CD4-positive, alpha-beta T cell treated with Interleukin-4 for 1 hour (primary cell): ENCODE measurements around the gene ZNF224.
"Not testable (repeated sequence)": the region's sequence is repeated elsewhere in the genome, so short reads cannot be mapped to it uniquely, and the experiment has no call there.

ENCODE experiments used
- DNase-seq, 2 donors: peaks; one replicate each; pipeline ENCODE4 v3.0.0-alpha.2; 2020 to 2022

Gene ZNF224

DNA sequence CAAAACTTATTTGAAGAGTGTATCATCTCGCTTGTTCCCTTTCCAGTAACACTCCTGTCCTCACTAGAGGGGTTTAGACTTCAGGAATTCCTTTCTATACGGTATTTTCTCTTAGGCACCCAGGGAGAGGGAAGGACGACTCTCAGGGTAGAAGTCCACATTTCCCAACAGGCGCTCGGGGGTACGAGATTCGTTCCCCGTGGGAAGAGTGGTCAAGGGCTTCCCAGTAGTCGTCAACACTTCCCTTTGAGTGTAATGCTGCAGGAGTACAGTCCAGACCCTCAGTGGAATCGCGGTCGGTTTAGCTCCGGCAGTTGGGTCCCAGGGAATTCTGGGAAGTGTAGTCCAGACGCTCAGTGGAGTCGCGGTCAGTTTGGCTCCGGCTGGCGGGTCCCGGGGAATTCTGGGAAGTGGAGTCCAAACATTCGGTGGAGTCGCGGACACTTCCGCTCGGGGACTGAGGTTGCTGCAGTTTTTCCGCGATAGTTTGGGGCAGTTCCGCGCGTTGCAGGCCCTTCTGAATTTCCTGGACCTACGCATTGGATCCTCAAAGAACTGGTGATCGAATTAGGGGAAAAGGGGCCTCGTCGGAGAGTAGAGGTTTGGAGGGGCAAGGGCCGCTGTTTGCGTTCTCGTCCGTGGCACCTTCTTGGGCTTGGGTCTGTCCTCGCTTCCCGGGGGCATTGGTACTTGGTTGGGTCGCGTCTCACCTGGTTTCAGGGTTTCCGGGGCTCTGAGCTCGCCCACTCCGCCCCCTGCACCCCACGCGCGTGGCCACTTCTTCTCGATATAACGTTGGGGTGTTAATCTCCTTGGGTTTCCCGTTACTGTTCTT is at the start of gene ZNF224:
TSS of gene ZNF224 (plus strand) at position 431 of the 835 bp plus-strand sequence. CDS start 3,513 bp downstream, outside the sequence.
- DNase-seq, result peak; percentile 88 to 89

- DNase-seq, result peak; percentile 20 to 24
Measured at GRCh38 chr19:44050740-44051649, 43.2 kb upstream of the ZNF224 start.

DNA sequence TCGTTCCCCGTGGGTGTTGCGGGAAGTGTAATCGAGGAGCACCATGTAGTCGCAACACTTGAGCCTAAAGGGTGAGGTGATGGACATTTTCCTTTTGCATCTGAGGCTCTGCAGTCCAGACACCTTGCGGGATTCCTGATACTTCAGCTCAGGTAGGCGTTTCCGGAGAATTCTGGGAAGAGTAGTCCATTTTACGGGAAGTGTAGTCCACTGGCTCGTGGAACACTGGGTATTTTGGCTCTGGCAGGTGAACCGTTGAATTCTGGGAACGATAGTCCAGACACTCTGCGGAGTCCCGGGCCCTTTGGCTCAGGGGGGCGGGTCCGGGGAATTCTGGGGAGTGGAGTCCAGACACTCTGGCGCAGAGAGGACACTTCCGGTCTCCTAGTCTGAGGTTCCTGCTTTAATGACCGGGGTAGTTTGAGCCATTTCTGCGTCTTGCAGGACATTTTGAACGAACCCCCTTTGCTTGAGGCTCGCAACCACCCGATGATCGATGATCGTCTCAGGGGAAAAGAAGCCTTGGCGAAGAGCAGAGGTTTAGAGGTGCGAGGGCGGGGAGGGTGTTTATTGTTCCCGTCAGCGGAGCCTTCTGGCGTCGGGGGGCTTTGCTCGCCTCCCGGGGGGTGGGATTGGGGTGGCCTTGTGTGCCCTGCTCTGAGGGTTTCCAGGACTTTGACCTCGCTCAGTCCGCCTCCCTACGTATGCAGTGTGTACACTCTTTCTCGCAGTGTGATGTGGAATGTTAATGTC is 42.3 kb upstream of the ZNF224 start, which contains the start of gene ZNF223:
TSS of gene ZNF223 (plus strand) at position 387 of the 753 bp plus-strand sequence. CDS start 3,141 bp downstream, outside the sequence.
- peak; percentile 68 to 71 for DNase-seq

- no peak for DNase-seq
Measured at GRCh38 chr19:44055870-44056269, 38.3 kb upstream of the ZNF224 start.

DNA sequence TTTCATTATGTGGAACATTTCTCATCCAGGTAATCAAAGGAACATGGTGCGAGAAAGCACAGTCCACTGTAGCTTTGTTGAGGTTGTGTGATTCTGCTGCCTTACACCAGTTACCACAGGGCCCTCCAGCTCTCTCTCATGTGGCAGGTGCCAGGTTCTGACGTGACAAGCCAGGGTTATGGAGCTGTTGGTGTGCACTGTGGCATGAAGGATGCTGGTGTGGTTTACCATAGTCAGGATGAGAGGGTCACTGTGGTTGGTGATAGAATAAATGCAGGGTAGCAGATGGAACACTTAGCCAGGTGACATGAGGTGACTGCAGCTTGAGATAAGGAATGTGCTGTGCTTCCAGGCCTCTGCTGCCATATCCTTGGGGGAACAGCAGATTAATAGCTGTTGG is 34.9 kb upstream of the ZNF224 start:
- DNase-seq, result no peak

- DNase-seq, result no peak
Measured at GRCh38 chr19:44061038-44061437, 33.1 kb upstream of the ZNF224 start.

DNA sequence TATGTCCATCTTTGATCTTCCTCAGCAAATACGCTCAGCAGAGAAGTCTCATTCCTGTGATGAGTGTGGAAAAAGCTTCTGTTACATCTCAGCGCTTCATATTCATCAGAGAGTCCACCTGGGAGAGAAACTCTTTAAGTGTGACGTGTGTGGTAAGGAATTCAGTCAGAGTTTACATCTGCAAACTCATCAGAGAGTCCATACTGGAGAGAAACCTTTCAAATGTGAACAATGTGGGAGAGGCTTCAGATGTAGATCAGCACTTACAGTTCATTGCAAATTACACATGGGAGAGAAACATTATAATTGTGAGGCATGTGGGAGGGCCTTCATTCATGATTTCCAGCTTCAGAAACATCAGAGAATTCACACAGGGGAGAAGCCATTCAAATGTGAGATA is 27.9 kb upstream of the ZNF224 start:
- no peak for DNase-seq

DNA sequence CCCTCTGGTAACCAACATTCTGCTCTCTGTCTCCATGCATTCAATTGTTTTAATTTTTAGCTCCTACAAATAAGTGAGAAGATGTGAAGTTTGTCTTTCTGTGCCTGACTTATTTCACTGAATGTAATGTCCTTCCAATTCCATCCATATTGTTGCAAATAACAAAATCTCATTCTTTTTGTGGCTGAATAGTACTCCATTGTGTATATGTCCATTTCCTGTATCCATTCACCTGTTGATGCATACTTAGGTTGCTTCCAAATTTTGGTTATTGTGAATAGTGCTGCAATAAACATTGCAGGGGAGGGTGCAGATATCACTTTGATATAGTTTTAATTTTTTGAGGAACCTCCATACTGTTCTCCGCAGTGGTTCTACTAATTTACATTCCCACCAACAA is 24.7 kb upstream of the ZNF224 start:
- no peak for DNase-seq

DNA sequence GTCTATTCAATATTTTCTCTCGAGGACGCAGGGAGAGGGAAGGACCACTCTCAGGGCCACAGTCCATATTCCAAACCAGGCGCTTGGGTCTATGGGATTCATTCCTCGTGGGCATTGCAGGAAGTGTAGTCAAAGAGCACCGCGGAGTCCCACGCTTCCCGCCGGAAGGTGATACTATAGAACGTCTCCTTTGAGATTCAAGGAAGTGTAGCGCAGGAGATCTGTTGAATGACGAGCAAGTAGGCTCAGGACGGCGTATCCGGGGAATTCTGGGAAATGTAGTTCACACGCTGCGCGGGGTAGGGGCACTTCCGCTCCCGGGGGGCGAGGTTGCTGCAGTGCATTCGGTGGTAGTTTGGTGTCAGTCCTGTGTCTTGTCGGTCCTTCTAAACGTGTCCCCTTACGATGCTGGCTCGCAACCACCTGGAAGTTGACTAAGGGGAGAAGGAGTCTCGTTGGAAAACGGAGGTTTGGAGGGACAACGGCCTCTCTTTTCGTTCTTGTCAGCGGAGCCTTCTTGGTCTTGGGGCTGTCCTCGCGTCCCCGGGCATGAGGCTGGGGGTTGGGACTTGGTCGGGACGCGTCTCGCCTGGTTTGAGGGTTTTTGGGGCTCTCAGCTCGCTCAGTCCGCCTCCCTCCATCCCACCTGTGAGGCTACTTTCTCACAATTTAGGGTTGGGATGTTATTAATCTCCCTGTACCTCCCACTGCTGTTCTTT is 22.2 kb upstream of the ZNF224 start, which contains the start of gene ZNF284:
TSS of gene ZNF284 (plus strand) at position 336 of the 719 bp plus-strand sequence. CDS start 4,231 bp downstream, outside the sequence.
- peak; percentile 91 to 92 for DNase-seq

DNA sequence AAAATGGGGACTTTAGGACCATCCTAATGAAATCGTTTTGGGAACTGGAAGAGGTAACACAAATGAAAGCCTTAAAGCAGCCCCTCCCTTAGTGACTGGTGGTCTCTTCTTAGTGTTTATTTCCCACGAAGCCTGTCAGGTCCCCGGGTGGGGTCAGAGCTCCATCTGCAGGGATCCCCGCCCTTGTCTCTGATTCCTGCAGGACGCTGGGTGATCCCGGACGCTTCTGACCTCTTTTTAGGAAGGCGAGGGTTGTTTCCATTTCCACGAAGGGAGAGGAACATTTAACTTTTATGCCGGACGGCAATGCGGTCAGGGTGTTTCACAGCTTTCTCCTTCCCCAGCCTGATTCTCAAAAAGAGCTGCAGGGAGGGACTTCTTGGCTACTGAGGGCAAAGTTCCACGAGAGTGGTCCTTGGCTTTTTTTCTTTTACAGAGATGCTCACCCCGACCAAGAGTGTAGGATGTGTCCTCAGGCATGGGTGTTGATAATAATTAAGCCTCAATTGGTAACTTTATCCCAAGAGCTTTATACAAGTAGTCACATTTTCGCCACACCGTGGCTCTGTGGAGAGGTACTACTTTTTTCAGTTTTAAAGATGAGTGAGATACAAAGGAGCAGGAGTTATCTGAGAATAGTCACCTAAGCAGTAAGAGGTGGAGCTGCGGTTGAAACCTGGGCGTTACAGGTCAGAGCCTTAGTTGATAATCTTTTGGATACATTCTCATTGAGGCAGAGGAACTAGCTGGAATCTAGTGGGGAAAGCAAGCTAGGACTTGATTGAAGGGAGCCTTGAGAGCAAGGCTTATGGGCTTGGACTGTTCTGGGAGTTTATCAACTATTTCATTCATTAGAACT is 21.4 kb upstream of the ZNF224 start:
- DNase-seq, result no peak

DNA sequence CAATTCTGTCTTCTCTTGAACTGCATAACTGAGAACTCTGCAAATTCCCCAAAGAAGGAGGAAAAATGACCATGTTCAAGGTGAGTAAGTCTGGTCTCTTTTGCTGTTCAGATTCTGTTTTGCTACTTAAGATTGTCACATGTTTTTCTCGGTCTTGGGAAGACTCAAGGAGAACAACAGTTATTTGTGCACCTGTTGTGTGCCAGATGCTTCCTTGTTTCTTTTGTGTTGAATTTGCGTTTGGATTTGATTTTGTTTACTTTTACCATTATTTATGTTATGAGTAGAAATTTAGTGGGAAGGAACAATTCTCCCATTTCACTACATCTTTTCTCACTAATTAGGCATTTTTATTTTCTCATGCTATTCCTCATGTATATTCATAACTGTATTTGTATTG is 17.8 kb upstream of the ZNF224 start:
- DNase-seq, result no peak

GRCh38 chr19:44092108-44092507 is 2.1 kb upstream of the ZNF224 start:
- no peak for DNase-seq

DNA sequence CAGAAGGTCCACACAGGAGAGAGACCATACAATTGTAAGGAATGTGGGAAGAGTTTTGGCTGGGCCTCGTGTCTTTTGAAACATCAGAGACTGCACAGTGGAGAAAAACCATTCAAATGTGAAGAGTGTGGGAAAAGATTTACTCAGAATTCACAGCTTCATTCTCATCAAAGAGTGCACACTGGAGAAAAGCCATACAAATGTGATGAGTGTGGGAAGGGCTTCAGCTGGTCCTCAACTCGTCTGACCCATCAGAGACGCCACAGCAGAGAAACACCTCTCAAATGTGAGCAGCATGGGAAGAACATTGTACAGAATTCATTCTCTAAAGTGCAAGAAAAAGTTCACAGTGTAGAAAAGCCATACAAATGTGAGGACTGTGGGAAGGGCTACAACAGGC is 13.6 kb downstream of the ZNF224 start:
- no peak for DNase-seq

GRCh38 chr19:44109458-44109857 is 15.3 kb downstream of the ZNF224 start:
- no peak for DNase-seq

DNA sequence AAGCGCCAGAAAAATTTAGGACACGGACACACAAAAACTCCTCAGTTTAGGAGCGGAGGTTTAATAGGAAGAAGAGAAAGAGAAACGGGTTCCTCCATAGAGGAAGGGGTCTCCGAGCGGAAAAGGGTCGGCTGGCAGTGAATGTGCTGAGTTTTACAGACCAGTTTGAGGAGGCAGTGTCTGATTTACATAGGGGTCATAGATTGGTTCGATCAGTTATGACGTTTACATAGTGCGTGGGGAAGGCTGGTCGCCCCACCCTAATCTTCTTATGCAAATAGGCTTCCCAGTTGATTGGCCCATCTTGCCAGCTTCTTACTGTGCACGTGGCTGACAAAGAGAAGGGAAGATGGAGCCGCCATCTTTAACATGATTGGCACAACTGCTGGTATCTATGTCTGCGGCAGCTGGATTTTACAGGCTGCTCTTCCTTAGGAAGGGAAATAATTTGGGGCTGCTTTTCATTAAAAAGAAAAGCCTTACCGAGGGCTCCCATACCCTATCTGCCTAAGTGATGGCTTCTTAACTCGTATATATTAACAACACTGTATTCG is 17.8 kb downstream of the ZNF224 start:
- no peak for DNase-seq

GRCh38 chr19:44112802-44113137 is 18.6 kb downstream of the ZNF224 start:
- DNase-seq, result no peak

GRCh38 chr19:44113138-44113783 is 19.1 kb downstream of the ZNF224 start, which contains the start of gene ZNF225:
Gene ZNF225 (plus strand): TSS chr19:44113399. CDS start chr19:44115828, 2,429 bp downstream.
- peak; percentile 94 for DNase-seq

DNA sequence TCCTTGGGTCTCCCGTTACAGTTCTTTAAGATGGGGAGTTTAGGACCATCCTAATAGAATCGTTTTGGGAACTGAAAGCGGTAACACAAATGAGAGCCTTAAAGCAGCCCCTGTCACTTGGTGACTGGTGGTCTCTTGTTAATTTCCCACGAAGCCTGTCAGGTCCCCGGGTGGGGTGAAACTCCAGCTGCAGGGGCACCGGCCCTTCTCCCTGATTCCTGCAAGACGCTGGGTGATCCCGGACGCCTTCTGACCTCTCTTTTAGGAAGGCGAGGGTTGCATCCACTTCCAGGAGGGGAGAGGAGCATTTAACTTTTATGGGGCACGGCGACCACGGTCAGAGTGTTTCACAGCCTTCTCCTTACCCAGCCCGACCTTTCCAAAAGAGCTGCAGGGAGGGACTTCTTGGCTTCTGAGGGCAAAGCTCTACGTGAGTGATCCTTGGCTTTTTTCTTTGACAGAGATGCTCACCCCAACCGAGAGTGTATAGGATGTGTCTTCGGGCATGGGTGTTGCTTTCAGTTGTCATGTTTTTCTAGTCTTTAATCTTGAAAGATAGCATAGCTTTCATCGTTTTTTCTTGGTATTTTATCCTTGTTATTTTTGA is 19.7 kb downstream of the ZNF224 start:
- no peak for DNase-seq

- DNase-seq, result not testable (repeated sequence)
Measured at GRCh38 chr19:44121162-44121561, 27.0 kb downstream of the ZNF224 start.

DNA sequence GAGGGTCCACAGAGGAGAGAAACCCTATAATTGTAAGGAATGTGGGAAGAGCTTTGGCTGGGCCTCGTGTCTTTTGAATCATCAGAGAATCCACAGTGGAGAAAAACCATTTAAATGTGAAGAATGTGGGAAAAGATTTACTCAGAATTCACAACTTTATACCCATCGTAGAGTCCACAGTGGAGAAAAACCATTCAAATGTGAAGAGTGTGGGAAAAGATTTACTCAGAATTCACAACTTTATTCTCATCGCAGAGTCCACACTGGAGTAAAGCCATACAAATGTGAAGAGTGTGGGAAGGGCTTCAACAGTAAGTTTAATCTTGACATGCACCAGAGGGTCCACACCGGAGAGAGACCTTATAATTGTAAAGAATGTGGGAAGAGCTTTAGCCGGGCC is 37.8 kb downstream of the ZNF224 start:
- DNase-seq, result no peak
